ENCODE data around the gene STAM.
"Not testable (repeated sequence)": the region's sequence is repeated elsewhere in the genome, so short reads cannot be mapped to it uniquely, and the experiment has no call there.

The STAM gene

GRCh38 chr10:17643755-17644484, at the start of gene STAM:
STAM (plus strand) TSS chr10:17644151; CDS start chr10:17644340, 189 bp downstream.
- DNase-seq, result peak; percentile 98

- no peak for DNase-seq
Observed at GRCh38 chr10:17597386-17597785, 46.6 kb upstream of the STAM start.

DNA sequence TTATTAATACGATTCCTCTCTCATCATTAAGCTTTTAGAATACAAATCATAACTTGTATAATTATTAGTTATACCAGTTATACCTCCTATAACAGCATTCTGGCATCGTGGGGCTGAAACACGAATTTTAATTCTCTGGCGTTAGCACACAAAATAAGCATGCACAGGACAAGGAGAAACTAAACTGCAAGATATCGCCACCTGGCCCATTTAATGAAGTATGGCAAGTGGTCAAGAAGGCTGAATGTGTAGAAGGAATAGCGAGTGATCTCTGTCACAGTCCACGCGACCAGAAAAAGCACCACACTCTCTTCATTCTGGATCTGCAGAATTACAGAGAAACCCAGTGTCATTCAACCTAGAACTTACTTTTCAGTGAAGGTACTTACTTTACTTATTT, 44.9 kb upstream of the STAM start:
- peak; percentile 63 for DNase-seq

DNA sequence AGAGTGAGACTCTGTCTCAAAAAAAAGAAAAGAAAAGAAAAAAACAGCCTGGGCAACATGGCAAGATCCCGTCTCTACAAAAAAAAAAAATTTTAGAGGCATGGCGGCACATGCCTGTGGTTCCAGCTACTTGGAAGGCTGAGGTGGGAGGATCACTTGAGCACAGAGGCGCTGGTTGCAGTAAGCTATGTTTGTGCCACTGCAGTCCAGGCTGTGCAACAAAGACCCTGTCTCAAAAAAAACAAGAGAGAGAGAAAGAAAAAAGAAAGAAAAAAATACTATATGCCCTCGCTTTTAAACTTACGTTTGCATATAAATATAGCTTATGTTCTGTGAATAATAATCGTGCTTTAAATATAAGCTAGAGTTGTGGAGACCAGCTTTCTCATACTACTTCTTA, 38.0 kb upstream of the STAM start:
- no peak for DNase-seq

DNA sequence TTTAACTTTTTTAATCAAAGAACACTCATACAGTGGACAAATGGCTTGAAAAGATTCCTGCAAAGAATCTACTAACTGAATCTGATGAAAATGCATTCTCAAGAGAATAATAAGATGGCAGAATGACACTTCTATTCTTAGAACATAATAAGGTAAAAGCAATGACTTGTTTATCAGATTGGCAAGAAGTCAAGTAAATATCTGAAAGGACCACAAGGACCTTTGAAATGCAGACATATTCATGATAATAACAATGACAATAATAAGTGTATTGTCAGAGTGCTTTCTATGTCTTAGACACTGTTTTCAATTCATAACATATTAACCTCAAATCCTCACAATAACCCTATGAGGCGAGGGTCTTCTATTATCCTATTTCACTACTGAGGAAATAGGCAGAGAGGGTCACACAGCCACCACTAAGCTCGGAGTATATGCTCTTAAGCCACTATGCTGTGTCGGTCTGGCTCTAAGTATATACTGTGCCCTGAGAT, 37.4 kb upstream of the STAM start:
- no peak for DNase-seq

DNA sequence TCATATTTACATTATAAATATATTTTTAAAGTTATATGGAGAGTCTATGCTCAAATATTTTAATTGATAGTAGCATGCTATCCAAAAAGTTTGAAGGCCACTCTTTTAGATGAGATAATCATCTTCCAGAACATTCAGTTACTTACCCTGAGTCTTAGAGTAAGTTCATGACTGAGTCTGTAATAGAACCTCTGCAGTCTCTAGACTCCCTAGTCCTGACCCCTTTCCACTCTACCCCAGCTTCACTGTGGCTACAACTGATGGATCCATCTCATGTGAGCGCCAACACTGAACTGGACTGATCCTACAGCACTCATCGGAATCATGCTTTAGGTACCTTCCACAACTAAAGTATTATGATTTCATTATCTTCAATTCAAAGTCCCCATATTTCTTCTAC, 36.9 kb upstream of the STAM start:
- DNase-seq, result no peak

DNA sequence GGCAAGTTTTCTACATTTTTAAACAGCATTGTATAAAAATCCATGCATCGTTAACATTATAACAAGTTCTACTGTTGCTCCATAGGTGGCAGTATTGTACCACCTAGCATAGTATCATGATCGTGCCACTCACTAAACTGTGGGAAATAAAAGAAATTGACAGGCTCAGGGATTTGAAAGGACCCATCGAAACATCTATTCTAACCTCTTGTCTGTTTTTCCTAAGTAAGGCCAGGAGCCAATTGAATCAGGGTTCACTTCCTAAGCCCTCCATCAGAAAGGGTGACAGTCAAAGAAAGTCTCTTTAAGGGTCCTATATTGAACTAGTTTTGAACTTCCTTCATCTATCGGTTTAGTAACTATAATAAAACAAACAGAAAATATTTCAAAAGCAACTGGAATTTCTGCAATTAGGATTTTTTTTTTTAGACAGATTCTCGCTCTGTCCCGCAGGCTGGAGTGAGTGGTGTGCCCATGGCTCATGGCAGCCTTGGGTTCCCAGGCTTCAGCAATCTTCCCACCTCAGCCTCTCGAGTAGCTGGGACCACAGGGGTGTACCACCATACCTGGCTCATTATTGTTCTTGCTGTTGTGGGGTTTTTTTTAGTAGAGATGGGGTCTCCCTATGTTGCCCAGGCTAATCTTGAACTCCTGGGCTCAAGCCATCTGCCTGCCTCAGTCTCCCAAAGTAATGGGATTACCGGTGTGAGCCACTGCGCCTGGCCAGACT, 36.2 kb upstream of the STAM start:
- DNase-seq, result peak; percentile 84

- peak; percentile 38 for DNase-seq
Observed at GRCh38 chr10:17609523-17610079, 34.4 kb upstream of the STAM start.

DNA sequence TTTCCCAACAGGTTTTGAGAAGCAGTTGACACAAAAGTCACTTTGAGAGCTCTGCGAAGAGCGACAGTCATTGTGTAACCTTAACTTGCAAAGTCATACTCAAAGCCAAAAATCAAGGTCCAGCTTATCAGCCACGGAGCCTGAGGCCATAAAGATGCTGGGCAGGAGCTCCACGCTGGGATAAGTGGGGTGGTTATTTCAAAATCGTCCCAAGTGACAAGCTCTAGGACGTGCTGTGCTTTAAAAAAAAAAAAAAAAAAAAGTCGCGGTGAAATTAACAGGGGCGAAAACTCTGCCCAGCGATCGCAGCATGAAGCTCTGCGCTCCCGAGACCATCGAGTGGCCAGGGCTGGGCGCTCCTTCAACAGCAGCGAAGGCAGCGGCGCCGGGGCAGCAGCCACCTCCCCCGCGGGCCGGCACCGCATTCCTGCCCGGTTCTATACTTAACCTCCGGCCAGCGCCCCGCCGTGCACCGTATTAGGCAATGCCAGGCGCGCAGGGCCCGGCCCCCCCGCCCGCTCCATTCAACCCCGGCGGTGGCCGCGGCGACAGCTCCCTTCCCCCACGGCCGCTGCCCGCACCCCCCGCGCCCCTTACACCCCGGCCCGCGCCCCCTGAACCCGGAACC, 27.4 kb upstream of the STAM start:
- peak; percentile 85 for DNase-seq

DNA sequence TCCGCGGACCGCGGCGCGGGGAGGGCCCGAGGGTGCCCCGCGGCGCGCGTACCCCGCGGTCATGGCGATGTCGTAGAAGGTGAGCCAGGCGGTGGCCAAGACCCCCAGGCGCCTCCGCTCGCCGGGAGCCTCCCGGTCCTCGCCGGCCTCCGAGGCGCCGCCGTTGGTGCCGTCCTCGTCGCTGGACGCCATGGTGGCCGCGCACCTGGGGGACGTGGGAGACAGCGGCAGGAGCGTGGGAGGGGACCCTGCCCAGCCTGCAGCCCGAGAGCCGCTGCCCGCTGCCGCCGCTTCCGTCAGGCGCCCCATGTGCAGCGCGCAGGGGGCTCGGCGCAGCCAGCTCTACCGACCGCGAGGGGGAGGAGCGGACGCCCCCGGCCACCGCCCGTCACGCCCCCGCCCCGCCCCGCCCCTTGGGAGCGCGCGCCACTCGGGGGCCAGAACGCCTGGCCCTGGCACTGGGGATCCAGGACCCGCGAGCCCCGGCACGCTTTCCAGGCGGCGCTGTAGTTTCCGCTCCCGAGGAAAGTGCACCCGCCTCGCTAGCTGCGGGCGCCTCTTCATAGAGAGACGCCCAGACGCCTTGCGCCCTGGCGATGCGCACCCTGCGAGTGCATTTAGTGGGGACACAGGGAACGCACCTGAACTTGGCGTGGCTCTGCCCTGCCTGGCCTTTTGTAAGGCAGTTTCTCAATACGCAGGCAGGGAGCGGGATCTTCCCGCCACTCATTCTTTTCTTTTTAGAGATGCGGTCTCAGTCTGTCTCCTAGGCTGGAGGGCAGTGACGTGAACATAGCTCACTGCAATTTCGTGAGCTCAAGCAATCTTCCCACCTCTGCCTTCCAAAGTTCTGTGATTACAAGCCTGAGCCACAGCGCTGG, 26.7 kb upstream of the STAM start, which contains the start of gene HACD1:
Gene HACD1, minus strand, starts transcription at position 344 of the 881 bp plus-strand sequence. Its CDS starts 35 bp downstream, at position 309.
- peak; percentile 86 for DNase-seq

- DNase-seq, result no peak
Observed at GRCh38 chr10:17622061-17622460, 21.9 kb upstream of the STAM start.

- DNase-seq, result no peak
Observed at GRCh38 chr10:17624996-17625395, 19.0 kb upstream of the STAM start.

GRCh38 chr10:17626656-17627055, 17.3 kb upstream of the STAM start:
- DNase-seq, result no peak

DNA sequence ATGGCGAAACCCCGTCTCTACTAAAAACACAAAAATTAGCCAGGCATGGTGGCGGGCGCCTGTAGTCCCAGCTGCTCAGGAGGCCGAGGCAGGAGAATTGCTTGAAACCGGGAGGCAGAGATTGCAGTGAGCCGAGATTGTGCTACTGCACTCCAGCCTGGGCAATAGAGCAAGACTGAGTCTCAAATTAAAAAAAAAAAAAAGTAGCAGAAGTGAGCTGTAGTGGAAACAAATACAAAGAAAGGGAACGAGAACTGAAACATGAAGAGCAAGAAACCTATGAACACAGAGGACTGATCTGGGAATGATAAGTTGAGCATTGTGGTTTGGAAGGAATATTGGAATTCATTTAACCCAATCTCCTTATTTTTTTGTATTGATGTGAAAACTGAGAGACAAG, 11.4 kb upstream of the STAM start:
- DNase-seq, result not testable (repeated sequence)

DNA sequence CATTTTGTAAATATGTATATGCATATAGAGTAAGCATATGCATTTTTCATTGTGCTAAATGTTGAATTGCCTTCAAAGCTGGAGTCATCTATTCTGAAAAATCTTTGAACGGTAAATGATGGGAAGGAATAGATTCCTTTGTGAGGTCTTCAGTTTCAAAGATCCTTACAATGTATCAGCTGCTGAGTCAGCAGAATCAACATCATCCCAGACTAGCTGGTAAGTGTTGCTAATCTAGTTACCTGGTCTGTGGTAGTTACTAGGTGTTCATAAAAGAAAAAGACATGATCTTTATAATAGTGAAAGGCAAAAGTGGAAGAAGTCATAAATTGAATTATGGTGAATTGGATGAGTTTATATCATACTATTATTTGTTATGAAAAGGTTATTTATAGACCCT, 10.6 kb upstream of the STAM start:
- no peak for DNase-seq

GRCh38 chr10:17637869-17638268, 6.1 kb upstream of the STAM start:
- DNase-seq, result no peak

GRCh38 chr10:17640331-17640816, 3.6 kb upstream of the STAM start:
- DNase-seq, result no peak

- peak; percentile 95 for DNase-seq
Observed at GRCh38 chr10:17643339-17643754, 604 bp upstream of the STAM start.

DNA sequence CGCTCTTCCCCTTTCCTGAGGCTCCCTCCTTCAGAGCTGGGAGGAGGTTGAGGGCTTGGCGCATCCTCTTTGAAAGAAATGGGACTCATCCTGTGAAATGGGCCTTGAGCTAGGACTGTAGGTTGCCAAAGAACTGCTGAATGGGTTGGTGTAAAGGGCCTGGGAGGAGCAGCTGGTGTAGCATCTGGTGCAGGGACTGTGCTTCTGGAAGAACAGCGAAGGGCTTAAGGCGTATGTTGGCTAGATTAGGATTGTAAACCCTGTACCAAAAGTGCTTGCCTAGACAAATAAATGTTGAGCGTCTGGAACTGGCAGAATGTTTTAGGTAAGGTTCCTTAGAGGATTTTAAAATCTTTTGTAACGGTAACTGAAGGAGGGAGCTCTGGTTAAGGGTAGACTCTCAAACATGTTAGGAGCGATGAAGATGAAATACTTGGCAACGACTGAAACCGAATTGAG, 563 bp downstream of the STAM start:
- peak; percentile 73 for DNase-seq

GRCh38 chr10:17645621-17646345, 1.8 kb downstream of the STAM start:
- peak; percentile 30 for DNase-seq

DNA sequence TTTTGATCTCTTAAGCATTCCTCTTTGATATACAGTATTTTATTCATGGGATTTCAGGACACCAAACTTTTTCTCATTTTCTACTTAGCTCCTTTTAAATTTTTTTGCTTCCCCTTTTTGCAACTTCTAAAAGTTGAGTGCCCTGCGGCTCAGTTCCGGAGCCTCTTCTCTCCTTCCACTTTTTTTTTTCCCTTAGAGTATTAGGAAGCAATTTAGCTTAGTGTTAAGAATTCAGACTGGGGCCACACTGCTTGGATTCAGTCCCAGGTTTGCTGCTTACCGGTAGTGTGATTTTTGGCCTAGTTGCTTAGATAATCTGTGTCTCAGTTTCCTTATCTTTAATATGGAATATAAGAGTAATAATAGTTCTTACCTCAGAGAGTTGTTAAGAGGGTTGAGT, 3.4 kb downstream of the STAM start:
- DNase-seq, result no peak
